Measurements from ENCODE around the gene PACSIN2. TPM values are rescaled to one million over a fixed set of nuclear protein-coding genes. Genes with fewer than 3 reads are reported as not detected.

The PACSIN2 gene
- total RNA-seq, 3 donors from 2014 or later = 43.8 to 82.7 (median 72.4) TPM

GRCh38 chr22:42892571-42893316, 122.2 kb downstream of the PACSIN2 start:
- H3K9me3 ChIP-seq = no peaks in the 10 kb centered on the region
- DNase-seq (ENCODE audit: low spot score in 2 of 2) = no peak
- no peak overlapping the region for H3K4me3 ChIP-seq
- no peaks in the 10 kb centered on the region for H3K27me3 ChIP-seq
- H3K27ac ChIP-seq = peak overlapping the region in 1 of 2 donors; percentile 9
- no peak for TF ChIP-seq POLR2A (IDR thresholded peaks at IDR 0.05)
- TF ChIP-seq, protein P1, sequence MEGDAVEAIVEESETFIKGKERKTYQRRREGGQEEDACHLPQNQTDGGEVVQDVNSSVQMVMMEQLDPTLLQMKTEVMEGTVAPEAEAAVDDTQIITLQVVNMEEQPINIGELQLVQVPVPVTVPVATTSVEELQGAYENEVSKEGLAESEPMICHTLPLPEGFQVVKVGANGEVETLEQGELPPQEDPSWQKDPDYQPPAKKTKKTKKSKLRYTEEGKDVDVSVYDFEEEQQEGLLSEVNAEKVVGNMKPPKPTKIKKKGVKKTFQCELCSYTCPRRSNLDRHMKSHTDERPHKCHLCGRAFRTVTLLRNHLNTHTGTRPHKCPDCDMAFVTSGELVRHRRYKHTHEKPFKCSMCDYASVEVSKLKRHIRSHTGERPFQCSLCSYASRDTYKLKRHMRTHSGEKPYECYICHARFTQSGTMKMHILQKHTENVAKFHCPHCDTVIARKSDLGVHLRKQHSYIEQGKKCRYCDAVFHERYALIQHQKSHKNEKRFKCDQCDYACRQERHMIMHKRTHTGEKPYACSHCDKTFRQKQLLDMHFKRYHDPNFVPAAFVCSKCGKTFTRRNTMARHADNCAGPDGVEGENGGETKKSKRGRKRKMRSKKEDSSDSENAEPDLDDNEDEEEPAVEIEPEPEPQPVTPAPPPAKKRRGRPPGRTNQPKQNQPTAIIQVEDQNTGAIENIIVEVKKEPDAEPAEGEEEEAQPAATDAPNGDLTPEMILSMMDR (IDR thresholded peaks at IDR 0.05) = no peak
- TF ChIP-seq POLR2AphosphoS5 (IDR thresholded peaks at IDR 0.05) = no peak
- intact Hi-C loops (cut with DNase I; ENCODE audit: low total_unique reads) = no loop called here
- no peaks in the 10 kb centered on the region for H3K4me1 ChIP-seq
- H3K36me3 ChIP-seq = no peaks in the 10 kb centered on the region

GRCh38 chr22:42892156-42892555, 122.8 kb downstream of the PACSIN2 start:
- H3K4me3 ChIP-seq = no peak overlapping the region
- intact Hi-C loops (cut with DNase I; ENCODE audit: low total_unique reads) = no loop called here
- no peaks in the 10 kb centered on the region for H3K4me1 ChIP-seq
- no peak for DNase-seq (ENCODE audit: low spot score in 2 of 2)
- H3K36me3 ChIP-seq = no peaks in the 10 kb centered on the region
- peak overlapping the region in 1 of 2 donors; percentile 9 for H3K27ac ChIP-seq
- H3K27me3 ChIP-seq = no peaks in the 10 kb centered on the region
- H3K9me3 ChIP-seq = no peaks in the 10 kb centered on the region
- TF ChIP-seq POLR2A (IDR thresholded peaks at IDR 0.05) (no peak), POLR2AphosphoS5 (IDR thresholded peaks at IDR 0.05) (no peak)
- TF ChIP-seq, protein P1 (IDR thresholded peaks at IDR 0.05) = no peak

DNA sequence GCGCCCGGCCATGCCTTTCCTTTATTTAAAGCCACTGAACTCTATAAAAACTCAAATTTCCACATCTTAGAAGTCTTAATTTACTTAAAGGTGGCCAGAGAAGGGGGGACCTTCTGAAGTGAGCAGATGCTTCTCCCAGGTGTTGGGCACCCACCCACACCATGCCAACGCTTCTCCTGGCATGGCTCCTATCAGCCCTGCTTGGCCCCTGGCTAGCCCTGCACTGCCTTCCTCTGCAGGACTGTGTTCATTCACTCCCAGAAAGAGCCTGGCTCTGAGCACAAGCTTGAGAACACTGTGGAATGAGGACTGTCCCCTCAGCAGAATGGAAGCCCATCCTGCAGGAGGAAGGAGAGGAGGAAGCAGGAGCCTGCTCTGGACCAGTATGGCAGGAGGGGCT, 123.3 kb downstream of the PACSIN2 start:
- H3K9me3 ChIP-seq = no peaks in the 10 kb centered on the region
- no peak overlapping the region for H3K27ac ChIP-seq
- TF ChIP-seq POLR2A (IDR thresholded peaks at IDR 0.05) (no peak), POLR2AphosphoS5 (IDR thresholded peaks at IDR 0.05) (no peak)
- TF ChIP-seq, protein P1 (IDR thresholded peaks at IDR 0.05) = no peak
- no peak overlapping the region for H3K4me3 ChIP-seq
- H3K4me1 ChIP-seq = no peaks in the 10 kb centered on the region
- no peak for DNase-seq (ENCODE audit: low spot score in 2 of 2)
- intact Hi-C loops (cut with DNase I; ENCODE audit: low total_unique reads) = no loop called here
- no peaks in the 10 kb centered on the region for H3K27me3 ChIP-seq
- H3K36me3 ChIP-seq = no peaks in the 10 kb centered on the region

GRCh38 chr22:42891008-42891407, 123.9 kb downstream of the PACSIN2 start:
- Histone ChIP-seq H3K4me3 (no peak overlapping the region), H3K4me1 (no peaks in the 10 kb centered on the region), H3K9me3 (no peaks in the 10 kb centered on the region), H3K36me3 (no peaks in the 10 kb centered on the region), H3K27me3 (no peaks in the 10 kb centered on the region), H3K27ac (no peak overlapping the region)
- intact Hi-C loops (cut with DNase I; ENCODE audit: low total_unique reads) = no loop called here
- no peak for DNase-seq (ENCODE audit: low spot score in 2 of 2)
- TF ChIP-seq, protein P1 (IDR thresholded peaks at IDR 0.05) = no peak
- no peak for TF ChIP-seq POLR2AphosphoS5 (IDR thresholded peaks at IDR 0.05)
- no peak for TF ChIP-seq POLR2A (IDR thresholded peaks at IDR 0.05)

- intact Hi-C loops (cut with DNase I; ENCODE audit: low total_unique reads) = no loop called here
- TF ChIP-seq POLR2AphosphoS5 (IDR thresholded peaks at IDR 0.05) (no peak), POLR2A (IDR thresholded peaks at IDR 0.05) (no peak)
- TF ChIP-seq, protein P1 (IDR thresholded peaks at IDR 0.05) = no peak
- DNase-seq (ENCODE audit: low spot score in 2 of 2) = no peak
- Histone ChIP-seq H3K4me1 (no peaks in the 10 kb centered on the region), H3K36me3 (no peaks in the 10 kb centered on the region), H3K27ac (no peak overlapping the region), H3K27me3 (no peaks in the 10 kb centered on the region), H3K4me3 (no peak overlapping the region), H3K9me3 (no peaks in the 10 kb centered on the region)
Measured at GRCh38 chr22:42889304-42889703, 125.6 kb downstream of the PACSIN2 start.

Data from breast epithelium (tissue), 4 donors.